ENCODE measurements around the gene ALDH7A1. TPM values are rescaled to one million over a fixed set of nuclear protein-coding genes. Genes with fewer than 3 reads are reported as not detected.

ALDH7A1 gene
- total and polyA plus RNA-seq, 2 donors (not counting 1 experiment from before 2014, with no cell fraction given): 0.78 to 3.3 TPM

DNA sequence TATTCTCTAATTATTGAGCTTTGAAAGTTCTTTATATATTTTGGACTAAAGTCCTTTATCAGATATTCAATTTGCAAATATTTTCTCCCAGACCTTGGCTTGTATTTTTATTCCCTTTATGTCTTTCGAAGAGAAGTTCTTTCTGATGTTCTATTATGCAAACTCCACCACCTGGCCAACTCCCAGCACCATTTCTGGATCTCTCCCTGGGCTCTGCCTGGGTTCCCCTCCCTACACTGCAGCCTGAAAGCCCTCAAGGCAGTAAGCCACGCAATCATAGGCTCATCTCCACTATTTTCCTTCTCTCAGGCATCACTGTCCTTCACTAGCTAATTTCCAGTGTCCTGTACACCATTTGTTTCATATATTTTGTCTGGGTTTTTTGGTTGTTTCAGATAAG, 95.7 kb downstream of the ALDH7A1 start:
- no peak overlapping the region for H3K4me3 Mint-ChIP-seq
- no peak overlapping the region for H3K9ac ChIP-seq (ENCODE audit: low read length)
- no peaks in the 10 kb centered on the region for H3K4me1 Mint-ChIP-seq
- TF ChIP-seq EZH2 (IDR thresholded peaks at IDR 0.05; ENCODE audit: borderline replicate concordance, insufficient read depth, low read depth, low read length, poor library complexity, severe bottlenecking): no peak
- TF ChIP-seq, protein P1, sequence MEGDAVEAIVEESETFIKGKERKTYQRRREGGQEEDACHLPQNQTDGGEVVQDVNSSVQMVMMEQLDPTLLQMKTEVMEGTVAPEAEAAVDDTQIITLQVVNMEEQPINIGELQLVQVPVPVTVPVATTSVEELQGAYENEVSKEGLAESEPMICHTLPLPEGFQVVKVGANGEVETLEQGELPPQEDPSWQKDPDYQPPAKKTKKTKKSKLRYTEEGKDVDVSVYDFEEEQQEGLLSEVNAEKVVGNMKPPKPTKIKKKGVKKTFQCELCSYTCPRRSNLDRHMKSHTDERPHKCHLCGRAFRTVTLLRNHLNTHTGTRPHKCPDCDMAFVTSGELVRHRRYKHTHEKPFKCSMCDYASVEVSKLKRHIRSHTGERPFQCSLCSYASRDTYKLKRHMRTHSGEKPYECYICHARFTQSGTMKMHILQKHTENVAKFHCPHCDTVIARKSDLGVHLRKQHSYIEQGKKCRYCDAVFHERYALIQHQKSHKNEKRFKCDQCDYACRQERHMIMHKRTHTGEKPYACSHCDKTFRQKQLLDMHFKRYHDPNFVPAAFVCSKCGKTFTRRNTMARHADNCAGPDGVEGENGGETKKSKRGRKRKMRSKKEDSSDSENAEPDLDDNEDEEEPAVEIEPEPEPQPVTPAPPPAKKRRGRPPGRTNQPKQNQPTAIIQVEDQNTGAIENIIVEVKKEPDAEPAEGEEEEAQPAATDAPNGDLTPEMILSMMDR (IDR thresholded peaks at IDR 0.05): no peak
- H3K27me3 Mint-ChIP-seq: peaks cover 3% of the 10 kb centered on the region
- no peaks in the 10 kb centered on the region for H3K9me3 Mint-ChIP-seq (ENCODE audit: insufficient read depth)
- ATAC-seq (ENCODE audit: low read depth): no peak
- no peaks in the 10 kb centered on the region for H3K9me3 ChIP-seq (ENCODE audit: control extremely low read depth in 1 of 3, control insufficient read depth in 2 of 3, insufficient read depth in 1 of 3, low read length in 2 of 3)
- no peak for DNase-seq
- no peaks in the 10 kb centered on the region for H3K79me2 ChIP-seq (ENCODE audit: control insufficient read depth, insufficient read depth, low read length)
- no peaks in the 10 kb centered on the region for H3K4me1 ChIP-seq (ENCODE audit: control insufficient read depth in 2 of 2, insufficient read depth in 2 of 2, low read length in 2 of 2)
- H3K4me3 ChIP-seq (ENCODE audit: control extremely low read depth in 1 of 5, extremely low read depth in 1 of 5, insufficient read depth in 1 of 5, low read depth in 2 of 5, low read length in 4 of 5): no peak overlapping the region
- no peak overlapping the region for H3K4me2 ChIP-seq (replicated peaks; ENCODE audit: low read depth, low read length, poor library complexity, severe bottlenecking)
- no peak overlapping the region for H3K27ac Mint-ChIP-seq
- WGBS (ENCODE audit: insufficient coverage): 100% methylated on average over 1 of the region's 2 CpGs
- ChIA-PET POLR2A (no interaction called here), CTCF (interaction anchor here (1.3 to 2.6 kb wide), 5 partner anchors 14 to 161 kb away, joined by 3 to 15 read pairs (median 5); no protein-coding TSS in a partner anchor)
- intact Hi-C loops (cut with micrococcal nuclease): no loop called here
- H3K27me3 ChIP-seq (replicated peaks in 1 of 4; ENCODE audit: control extremely low read depth in 1 of 4, control insufficient read depth in 3 of 4, insufficient read depth in 4 of 4, low read length in 3 of 4): no peaks in the 10 kb centered on the region
- no peak overlapping the region for H2AFZ ChIP-seq (ENCODE audit: insufficient read depth, low read depth, low read length, poor library complexity, severe bottlenecking)
- no peaks in the 10 kb centered on the region for H3K36me3 ChIP-seq (replicated peaks in 1 of 2; ENCODE audit: control extremely low read depth in 1 of 2, control insufficient read depth in 1 of 2, extremely low read depth in 1 of 2, insufficient read depth in 2 of 2, low read length in 1 of 2)
- no peak overlapping the region for H3K27ac ChIP-seq (ENCODE audit: low read length in 2 of 2)
- H4K20me1 ChIP-seq (ENCODE audit: control insufficient read depth, insufficient read depth, low read length, poor library complexity, severe bottlenecking): no peaks in the 10 kb centered on the region

DNA sequence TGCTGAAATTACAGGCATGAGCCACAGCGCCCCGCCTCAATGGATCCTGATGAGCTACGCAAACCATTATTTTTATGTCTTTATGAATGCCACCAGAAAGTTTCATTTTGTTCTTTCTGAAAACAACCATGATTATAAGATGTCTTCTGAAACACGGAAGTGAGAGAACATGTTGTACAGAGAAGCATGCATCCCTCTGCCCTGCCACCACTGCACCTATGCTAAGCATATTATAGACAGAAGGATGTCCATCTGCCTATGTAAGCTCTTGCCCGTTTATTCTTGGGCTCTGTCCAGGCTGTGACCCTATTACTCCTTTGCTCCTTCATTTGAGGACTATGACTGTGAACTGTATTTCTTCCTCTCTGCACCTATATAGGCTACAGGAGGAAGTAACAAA, 97.5 kb downstream of the ALDH7A1 start:
- WGBS (ENCODE audit: insufficient coverage): 82% methylated on average over 3 of the region's 5 CpGs
- H3K9me3 Mint-ChIP-seq (ENCODE audit: insufficient read depth): no peaks in the 10 kb centered on the region
- ChIA-PET POLR2A (no interaction called here), CTCF (interaction anchor here (1.0 kb wide), 1 partner anchor 159 kb away, joined by 4 read pairs; no protein-coding TSS in a partner anchor)
- Histone ChIP-seq H3K9me3 (ENCODE audit: control extremely low read depth in 1 of 3, control insufficient read depth in 2 of 3, insufficient read depth in 1 of 3, low read length in 2 of 3) (no peaks in the 10 kb centered on the region), H3K27ac (ENCODE audit: low read length in 2 of 2) (no peak overlapping the region), H3K4me3 (ENCODE audit: control extremely low read depth in 1 of 5, extremely low read depth in 1 of 5, insufficient read depth in 1 of 5, low read depth in 2 of 5, low read length in 4 of 5) (no peak overlapping the region), H3K27me3 (replicated peaks in 1 of 4; ENCODE audit: control extremely low read depth in 1 of 4, control insufficient read depth in 3 of 4, insufficient read depth in 4 of 4, low read length in 3 of 4) (no peaks in the 10 kb centered on the region), H3K4me1 (ENCODE audit: control insufficient read depth in 2 of 2, insufficient read depth in 2 of 2, low read length in 2 of 2) (no peaks in the 10 kb centered on the region), H2AFZ (ENCODE audit: insufficient read depth, low read depth, low read length, poor library complexity, severe bottlenecking) (no peak overlapping the region), H3K79me2 (ENCODE audit: control insufficient read depth, insufficient read depth, low read length) (no peaks in the 10 kb centered on the region), H3K9ac (ENCODE audit: low read length) (no peak overlapping the region), H3K4me2 (replicated peaks; ENCODE audit: low read depth, low read length, poor library complexity, severe bottlenecking) (no peak overlapping the region), H4K20me1 (ENCODE audit: control insufficient read depth, insufficient read depth, low read length, poor library complexity, severe bottlenecking) (no peaks in the 10 kb centered on the region), H3K36me3 (replicated peaks in 1 of 2; ENCODE audit: control extremely low read depth in 1 of 2, control insufficient read depth in 1 of 2, extremely low read depth in 1 of 2, insufficient read depth in 2 of 2, low read length in 1 of 2) (no peaks in the 10 kb centered on the region)
- H3K27me3 Mint-ChIP-seq: peaks cover 3% of the 10 kb centered on the region
- H3K4me1 Mint-ChIP-seq: no peaks in the 10 kb centered on the region
- DNase-seq (no peak), ATAC-seq (ENCODE audit: low read depth) (no peak)
- TF ChIP-seq, protein P1 (IDR thresholded peaks at IDR 0.05): no peak
- no peak for TF ChIP-seq EZH2 (IDR thresholded peaks at IDR 0.05; ENCODE audit: borderline replicate concordance, insufficient read depth, low read depth, low read length, poor library complexity, severe bottlenecking)
- no peak overlapping the region for H3K4me3 Mint-ChIP-seq
- no peak overlapping the region for H3K27ac Mint-ChIP-seq
- intact Hi-C loops (cut with micrococcal nuclease): no loop called here

Measured in B cell (primary cell).